HG03095 (cell line): ENCODE measurements around the gene BGLAP.
A peak's percentile ranks its signal among the peaks of the same experiment; 100 is the strongest.

Experiments
- ATAC-seq: cut with Tn5 transposase; IDR thresholded peaks from one replicate; pipeline ENCODE4 v1.9.1; 2021; ENCODE audit warnings: moderate library complexity; ENCODE audit not compliant: unreplicated experiment

The BGLAP gene

DNA sequence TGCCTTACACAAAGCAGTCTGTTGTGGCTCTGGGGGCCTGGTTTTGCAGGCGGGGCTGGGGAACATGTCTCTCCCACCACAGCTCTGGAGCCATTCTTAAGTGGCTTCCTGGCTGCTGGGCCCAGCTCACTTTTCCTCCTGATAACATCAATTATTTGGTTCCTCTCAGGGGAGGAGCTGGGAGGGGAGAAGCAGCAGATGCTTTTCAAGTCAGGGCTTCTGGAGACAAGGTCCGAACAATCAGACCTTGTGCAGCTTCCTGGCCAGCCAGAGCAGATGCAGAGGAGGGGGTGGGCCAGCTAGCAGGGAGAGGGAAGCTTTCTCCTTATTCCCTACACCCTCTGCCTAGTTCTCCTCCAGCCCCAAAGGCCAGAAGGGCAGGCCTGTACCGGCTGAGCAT is 9.5 kb downstream of the BGLAP start:
- no peak for ATAC-seq

DNA sequence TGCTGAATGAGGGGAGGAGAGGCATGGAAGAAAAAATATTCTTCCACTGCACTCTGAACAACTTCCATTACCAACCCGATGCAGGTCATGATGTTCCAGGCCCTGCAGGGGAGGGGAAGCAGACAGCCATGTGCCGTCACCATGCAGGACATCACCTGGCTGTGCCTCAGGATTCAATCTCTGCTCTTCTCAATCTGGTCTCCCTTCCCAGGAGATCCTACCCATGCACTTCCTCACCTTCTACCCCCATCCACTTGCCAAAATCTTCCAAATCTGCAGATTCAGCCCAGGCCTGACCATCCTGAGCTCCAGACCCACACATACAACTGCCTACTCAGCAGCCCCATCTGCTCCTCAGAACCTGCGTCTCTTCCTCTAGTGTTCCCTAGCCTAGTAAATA is 11.7 kb downstream of the BGLAP start:
- no peak for ATAC-seq

DNA sequence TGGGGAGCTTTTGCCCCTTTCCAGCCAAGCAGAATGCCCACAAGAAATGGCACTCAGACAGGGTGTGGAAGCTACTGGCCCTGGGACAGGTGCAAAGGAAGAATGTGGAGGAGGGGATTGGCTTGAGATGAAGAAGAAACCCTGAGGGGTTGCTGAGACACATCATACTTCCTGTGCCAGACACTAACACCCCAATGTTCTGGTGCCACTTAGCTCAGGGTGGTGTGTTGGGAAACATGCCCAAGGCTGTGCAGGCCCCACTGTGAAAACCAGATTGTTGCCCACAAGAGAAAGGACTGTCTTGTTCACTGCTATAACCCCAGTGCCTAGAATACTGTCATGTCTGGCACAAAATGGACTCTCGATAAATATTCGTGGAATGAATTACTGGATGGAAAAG is 15.7 kb downstream of the BGLAP start:
- ATAC-seq: no peak

DNA sequence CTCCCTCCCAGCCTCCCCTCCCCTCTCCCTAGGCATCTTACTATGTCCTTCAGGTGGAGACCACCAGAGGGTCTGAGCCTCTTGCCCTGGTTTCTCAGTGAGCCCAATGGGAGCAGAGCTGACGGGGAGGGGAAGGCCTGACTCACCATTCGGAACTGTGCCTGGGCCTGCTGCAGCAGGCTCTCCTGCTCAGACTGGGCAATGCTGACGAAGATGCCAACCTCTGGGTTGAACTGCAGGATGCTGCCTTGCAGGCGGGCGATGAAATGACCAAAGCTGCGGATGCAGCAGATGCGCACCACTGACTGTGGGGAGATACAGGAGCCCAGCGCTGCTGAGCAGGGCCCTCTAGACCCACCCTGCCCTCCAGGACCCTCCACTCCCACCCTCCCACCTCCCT is 16.9 kb downstream of the BGLAP start:
- ATAC-seq: no peak

DNA sequence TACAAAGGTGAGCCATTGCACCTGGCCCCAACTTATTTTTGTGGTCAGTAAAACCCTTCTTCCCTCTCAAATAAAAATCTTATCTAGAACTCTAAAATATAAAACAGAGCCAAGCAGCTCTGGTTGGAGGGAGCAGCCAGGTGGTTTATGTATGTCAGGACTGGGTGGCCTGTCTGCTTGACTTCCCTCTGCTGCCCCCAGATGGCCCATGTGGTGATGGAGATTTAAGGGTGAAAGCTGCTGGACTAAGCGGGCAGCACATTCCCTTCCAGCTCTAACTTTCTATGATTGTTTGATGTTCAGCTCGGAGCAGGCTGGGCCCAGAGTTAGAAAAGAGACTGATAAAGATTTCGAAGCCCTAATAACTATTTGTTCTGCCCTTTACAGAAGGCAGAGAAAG is 17.8 kb downstream of the BGLAP start:
- ATAC-seq: no peak

DNA sequence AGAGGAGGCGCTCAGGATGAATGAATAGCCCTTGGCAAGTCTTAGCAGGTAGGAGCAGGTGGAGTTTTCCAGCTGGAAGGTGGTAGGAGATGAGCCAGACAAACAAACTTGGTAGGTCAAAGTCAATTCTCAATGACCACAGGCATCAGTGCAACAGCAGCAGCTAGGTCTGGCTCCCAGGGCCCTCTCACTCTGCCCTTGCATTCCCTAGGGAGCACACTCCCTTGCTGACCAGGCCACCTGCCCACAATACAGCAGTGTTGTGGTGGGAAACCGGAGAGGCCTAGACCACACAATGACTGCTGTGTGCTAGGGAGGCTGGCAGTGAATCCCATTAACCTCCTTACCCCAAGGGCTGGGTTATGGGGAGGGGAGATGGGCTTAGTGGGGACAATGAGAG is 18.9 kb downstream of the BGLAP start:
- no peak for ATAC-seq

DNA sequence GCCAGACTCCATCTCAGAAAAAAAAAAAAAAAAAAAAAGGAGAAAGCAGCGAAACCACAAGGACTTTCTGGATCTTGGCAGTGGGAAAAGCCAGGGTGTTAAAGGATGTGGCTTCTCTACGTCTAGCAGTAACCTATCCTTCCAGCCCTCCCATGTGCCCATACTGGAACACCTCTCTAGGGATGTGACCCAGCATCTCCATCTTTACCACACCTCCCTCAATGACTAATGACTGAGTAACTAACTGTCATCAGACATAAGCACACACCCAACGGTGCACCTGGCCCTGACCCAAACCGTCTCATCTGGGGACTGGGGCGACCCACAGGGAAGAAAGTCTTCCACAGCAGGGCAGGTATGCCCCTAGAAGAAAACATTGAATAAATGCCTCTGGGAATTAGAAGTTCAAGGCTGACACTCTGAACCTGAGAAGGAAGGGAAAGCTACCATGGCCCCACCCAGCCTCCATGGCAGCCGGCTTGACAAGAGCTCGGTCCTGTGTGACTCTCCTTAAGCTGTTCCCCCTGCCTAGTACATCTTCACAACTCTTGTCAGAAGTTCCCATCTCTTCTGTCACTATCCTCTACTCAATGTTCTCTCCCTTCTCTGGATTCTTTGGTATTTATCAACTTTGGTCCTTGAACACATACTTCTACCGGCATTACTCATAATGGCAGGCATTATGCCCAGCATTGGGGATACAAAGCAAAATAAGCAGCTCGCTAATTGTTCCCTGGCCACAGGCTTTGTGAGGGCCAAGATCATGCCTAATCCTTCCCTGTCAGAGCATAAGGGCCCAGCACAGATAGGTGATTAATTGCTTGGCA is 20.7 kb downstream of the BGLAP start:
- ATAC-seq: no peak

DNA sequence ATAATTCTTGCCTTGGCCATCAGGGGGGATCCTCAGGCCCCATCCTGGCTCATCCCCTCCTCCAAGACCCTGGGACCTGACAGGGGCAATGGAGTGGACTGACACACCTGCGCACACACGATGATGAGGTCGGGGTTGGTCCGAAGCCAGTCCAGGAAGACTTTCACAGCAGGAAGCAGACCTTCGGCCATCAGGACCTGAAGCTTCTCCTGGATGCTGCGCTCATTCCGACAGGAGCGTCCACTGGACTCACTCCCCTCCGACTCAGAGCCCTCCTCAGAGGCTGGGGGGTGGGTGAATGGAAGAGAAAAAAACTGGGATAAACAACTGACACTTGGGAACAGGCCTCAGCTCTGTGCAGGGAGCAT is 21.3 kb downstream of the BGLAP start:
- ATAC-seq: no peak

DNA sequence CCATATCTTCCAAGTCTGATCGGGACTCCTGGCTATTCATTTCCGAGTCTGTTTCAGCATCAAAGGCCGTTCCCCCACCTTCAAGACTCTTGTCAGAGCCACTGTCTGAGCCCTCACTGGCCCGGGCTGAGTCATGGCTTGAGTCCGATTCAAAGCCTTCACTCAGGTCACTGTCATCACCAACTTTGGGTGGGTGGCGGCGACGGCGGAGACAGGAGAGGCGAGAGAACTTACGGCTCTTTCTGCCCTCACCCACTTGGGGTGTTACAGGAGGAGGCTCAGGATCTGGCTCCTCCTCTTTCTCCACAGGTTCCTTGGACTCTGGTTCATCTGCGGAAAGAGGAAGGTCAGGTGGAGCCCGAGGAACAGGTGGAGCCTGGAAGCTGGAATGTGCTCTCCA is 24.1 kb downstream of the BGLAP start:
- ATAC-seq: no peak

DNA sequence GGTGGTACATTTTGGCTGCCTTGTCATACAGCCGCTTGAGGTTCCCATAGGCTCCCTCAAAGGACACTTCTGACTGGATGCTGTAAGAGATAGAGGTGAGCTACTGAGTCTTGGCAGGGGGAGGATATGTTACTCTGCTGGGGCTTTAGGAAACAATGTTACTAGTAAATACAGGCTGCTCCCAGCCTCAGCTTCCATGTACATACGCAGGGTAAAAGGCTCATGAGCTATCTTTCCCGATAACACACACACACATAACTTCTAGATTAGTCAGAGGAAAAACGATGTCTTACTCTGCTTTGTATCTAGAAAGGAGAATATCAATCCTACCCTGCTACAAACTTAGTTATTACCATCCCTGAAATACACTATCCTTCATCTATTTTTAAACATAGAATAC is 26.4 kb downstream of the BGLAP start:
- ATAC-seq: no peak

DNA sequence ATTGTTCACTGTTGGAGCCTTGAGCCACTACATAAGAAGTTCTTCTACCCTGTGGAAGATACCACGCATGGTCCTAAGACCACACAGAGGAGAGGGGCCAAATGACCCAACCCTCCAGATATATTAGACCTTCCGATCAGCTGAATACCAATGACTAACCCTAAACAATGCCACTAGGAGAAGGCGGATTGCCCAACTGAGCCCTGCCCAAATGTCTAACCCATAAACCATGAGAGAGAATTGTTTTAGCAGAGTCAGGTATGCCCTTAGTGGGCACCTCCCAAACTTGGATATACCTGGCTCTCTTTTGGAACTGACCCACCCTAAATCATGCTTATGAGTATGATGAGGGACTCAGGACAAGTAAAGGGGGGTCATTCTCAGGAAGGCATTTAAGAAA is 28.3 kb downstream of the BGLAP start:
- no peak for ATAC-seq

DNA sequence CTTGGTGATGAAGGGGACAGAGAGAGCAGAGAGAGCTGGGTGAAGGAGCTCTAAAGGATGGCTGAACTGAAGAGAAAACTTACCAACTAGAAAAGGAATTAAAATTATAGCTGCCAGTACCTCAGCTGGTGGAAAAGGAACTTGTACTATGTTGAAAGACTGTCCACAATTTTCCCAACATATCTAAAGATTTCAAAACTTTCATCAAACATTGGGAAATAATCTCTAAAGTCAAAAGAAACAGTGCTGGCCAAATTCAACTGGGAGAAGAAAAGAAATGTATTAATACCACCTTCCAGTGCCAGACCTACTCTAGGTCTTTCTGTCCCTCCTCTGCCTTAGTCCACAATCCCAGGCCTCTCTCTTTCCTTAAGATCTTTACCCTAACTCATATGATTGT is 34.5 kb downstream of the BGLAP start:
- ATAC-seq: no peak

DNA sequence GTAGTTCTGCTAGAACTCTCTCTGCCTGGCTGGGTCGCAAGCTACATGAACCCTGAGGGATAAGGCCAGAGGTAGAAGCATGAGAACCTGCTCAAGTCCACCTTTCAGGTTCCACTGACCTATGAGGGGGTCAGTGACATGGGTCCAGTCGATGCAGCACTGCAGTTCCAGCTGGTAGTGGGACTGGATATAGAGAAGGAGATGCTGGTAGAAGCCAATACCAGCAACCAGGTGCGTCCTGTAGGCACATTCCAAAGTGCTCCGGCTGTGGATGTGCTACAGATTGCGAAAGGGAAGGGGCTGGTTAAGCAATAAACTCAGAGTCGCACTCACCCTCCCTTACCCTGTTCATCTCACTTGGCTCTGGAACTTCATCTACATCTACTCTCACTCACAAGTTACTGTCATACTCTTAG is 35.0 kb downstream of the BGLAP start:
- ATAC-seq: no peak

DNA sequence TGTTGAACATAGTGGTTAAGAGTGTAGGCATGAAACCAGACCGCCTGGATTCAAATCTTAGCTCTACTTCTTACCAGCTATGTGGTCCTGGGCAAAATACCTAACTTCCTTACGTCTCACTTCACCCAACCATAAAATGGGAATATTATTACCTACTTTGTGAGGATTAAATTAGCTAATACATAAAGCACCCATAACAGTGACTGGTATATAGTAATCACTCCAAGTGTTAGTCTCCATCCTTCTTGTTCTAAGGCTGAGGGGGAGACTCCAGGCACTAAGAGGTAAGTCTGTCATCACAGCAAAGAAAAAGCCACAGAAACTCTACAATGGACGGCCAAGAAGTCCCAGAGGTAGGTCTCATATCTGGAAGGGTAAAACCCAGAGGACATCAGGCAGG is 37.9 kb downstream of the BGLAP start:
- ATAC-seq: no peak

DNA sequence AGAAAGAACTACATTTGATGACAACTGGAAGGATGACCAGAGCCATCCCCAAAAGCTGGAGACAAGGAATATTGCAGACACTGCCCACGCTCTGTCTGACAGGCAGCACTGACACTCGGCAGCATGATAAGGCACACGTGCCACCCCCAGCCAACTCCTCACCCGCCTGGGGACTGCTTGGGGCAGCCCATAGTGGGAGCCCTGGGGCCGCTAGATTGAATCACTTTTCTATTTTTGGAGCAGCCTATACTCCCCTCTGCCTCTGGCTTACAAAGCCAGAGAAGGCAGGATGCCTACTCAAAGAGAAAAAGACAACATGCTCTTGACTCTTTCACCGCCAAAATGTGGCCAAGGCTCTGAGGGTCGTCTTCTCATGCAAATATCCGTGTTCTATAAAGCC is 39.3 kb downstream of the BGLAP start:
- ATAC-seq: no peak

DNA sequence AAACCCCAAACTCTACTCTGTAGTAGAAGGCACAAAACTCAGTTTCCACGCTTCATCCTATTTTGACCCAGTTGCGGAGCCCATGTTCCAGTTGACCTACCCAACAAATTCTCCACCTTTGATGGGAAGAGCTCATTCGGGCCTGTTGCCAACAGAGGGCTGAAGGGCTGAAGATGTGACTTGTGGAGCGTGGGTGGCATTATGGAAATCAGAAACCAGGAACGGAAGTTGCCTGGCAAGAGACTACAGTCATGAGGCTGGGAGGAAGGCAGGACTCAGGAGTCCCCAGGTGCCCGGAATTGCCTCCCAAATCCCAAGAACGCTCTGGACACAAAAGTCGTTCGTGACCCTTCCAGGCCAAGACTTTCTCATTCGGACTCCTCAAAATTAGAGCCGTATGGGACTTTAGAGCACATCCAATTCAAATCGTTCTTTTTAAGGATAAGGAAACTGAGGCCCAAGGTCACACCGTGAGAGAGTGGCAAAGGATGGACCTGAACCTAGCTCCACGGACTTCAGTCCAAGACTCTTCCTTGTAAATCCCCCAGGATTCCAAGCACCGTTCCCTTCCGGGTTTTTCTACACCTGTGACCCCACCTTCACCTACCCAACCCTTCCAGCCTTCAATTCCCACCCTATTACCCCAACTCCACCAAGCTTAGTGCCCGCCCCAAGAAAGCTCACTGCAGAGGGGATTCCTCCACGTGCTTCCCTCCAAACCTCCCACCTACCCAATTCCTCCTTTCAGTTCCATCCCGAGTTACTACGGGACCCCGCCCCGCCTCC is 39.9 kb downstream of the BGLAP start:
- no peak for ATAC-seq

DNA sequence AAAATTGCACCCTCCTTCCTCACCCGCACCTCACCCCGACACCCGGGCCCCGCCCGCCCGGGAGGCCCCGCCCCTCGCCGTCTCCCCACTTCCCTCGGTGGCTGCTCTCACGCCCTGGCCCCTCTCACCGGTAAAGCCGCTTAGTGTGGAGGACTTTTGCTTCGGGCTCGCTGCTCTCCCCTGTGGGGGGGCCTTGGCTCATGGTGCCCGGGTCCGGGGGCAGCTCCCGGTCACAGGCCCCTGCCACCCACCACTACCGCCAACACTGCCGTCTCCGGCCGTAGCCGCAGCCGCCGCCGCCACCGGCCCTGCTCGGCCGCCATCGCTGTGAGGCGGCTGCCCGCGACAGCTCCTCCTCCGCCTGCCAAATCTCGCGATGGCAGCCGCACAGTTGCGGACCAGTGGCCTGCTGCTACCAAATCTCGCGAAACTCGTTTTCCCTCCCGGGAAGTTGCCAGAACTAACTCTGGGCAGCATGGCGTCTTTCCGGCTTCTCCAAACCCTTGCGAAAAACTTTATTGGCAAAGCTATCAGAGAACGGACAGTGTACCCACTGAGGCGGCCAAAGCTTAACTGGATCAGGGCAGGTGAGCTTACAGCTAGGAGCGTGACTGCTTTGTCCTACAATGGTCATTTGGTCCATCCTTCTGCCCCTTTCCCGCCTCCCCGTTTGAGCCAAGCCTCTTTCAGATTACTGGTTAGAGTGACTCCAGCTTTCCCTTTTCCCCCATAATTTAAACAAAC is 40.7 kb downstream of the BGLAP start, which contains the start of gene SMG5:
Gene SMG5, minus strand, starts transcription at position 347 of the 744 bp plus-strand sequence. Its CDS starts 145 bp downstream, at position 202.
- peak; percentile 75 for ATAC-seq

DNA sequence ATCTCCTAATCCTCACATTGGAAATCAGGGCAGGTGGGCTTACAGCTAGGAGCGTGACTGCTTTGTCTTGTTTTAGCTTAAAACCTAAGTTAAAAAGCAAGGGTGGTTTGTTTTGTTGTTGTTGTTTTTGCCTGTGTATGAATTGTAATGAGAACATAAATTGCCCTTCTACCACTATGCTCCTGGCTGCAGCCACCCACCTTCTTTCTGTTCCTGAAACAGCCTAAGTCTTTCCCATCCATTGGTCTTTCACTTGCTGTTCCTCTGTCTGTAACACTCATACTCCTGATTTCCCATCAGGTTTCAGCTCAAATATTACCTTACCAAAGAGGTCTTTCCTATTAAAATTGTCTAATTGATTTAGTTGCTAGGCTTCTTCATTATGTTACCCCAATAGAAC is 41.5 kb downstream of the BGLAP start:
- ATAC-seq: no peak

DNA sequence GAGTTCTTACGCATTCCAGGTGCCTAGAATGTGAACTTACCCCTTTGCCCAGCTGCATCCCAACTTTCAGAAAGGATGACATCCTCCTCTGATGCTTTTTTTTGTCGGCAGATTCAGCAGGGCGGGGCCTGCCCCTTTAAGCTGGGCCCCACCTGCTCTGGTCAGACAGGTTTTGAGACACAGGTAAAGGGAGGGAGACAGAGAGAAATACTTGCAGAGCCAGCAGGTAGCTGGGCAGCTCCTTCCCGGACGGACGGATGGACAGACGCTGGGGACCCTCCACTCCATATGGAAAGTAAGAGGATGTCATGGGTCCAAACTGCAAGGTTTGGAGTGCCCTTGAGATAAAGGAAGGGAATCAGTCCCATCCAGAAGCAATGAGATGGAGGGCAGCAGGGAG is 42.1 kb downstream of the BGLAP start, which contains the start of gene TMEM79:
Gene TMEM79, plus strand, starts transcription at position 214 of the 400 bp plus-strand sequence. CDS start 902 bp downstream, outside the sequence.
- ATAC-seq: no peak

DNA sequence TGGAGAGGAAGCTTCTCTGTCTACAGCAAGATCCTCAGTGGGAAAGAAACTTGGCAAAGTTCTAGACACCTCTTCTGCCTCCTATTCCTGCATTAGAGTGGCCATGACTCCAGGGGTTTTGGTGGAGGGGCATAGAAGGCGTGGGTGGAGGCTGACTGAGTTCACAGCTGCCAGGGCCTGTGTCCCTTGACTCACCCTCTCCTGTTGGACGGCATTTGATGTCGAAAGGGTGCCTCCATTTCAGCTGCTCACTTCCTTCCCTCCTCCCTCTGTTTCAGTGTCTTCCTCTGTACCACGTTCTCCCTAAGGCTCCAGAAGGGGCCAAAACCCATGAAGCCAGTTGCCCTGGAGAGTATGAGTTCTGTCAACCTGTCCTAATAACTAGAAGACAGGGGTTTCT is 42.8 kb downstream of the BGLAP start:
- ATAC-seq: no peak

DNA sequence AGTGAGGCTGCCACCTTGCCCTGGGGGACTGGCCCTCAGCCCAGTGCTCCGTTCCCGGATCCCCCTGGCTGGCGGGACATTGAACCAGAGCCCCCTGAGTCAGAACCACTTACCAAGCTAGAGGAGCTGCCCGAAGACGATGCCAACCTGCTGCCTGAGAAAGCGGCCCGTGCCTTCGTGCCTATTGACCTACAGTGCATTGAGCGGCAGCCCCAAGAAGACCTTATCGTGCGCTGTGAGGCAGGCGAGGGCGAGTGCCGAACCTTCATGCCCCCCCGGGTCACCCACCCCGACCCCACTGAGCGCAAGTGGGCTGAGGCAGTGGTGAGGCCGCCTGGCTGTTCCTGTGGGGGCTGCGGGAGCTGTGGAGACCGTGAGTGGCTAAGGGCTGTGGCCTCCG is 43.5 kb downstream of the BGLAP start:
- no peak for ATAC-seq

DNA sequence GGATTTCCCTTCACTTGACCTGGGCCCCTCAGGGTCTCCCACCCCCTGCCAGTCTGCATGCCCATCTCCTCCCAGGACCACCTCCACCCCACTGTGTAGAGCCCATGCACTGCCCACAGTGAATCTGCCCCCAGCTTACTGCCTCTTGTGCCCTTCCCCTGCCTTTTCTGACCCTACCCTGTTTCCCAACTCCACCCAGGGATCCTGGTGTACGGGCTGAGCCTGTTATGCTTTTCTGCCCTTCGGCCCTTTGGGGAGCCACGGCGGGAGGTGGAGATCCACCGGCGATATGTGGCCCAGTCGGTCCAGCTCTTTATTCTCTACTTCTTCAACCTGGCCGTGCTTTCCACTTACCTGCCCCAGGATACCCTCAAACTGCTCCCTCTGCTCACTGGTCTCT is 44.1 kb downstream of the BGLAP start:
- ATAC-seq: no peak
